NCI-H1417 (cell line): Measurements from ENCODE around the gene PCDHGB5.
A peak's percentile ranks its signal among the peaks of the same experiment; 100 is the strongest.
"Not testable (repeated sequence)": the region's sequence is repeated elsewhere in the genome, so short reads cannot be mapped to it uniquely, and the experiment has no call there.

Source experiments
- DNase-seq, 3 experiments: peaks; one replicate each; lab custom pipeline; 2025; lab: John Stamatoyannopoulos, UW

Gene PCDHGB5

DNA sequence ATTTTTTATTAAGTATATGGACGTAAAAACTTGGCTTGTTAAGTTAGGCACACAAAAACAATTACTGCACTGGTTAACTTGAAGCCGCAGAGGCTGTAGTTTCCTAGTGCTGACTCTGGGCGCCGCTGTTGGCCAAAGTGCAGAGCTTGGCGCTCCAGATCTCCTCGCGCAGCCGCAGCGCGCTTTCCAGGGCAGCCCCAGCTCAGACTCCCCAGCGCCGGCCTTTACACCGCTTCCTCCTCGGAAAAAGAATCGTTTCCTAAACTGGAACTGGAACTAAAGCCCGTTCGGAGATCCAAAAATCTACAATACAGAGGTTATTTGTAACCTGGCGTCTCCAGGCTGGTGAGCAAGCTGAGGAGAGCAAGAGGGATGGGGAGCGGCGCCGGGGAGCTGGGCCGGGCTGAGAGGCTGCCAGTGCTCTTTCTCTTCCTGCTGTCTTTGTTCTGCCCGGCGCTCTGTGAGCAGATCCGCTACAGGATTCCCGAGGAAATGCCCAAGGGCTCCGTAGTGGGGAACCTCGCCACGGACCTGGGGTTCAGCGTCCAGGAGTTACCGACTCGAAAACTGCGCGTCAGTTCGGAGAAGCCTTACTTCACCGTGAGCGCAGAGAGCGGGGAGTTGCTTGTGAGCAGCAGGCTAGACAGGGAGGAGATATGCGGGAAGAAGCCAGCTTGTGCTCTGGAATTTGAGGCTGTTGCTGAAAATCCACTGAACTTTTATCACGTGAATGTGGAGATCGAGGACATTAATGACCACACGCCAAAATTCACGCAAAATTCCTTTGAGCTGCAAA lies at the start of gene PCDHGB5:
TSS of gene PCDHGB5 (plus strand) at position 192 of the 796 bp plus-strand sequence. CDS start at position 373, 181 bp downstream.
- DNase-seq: peak in 1 of 3 experiments; percentile 50

DNA sequence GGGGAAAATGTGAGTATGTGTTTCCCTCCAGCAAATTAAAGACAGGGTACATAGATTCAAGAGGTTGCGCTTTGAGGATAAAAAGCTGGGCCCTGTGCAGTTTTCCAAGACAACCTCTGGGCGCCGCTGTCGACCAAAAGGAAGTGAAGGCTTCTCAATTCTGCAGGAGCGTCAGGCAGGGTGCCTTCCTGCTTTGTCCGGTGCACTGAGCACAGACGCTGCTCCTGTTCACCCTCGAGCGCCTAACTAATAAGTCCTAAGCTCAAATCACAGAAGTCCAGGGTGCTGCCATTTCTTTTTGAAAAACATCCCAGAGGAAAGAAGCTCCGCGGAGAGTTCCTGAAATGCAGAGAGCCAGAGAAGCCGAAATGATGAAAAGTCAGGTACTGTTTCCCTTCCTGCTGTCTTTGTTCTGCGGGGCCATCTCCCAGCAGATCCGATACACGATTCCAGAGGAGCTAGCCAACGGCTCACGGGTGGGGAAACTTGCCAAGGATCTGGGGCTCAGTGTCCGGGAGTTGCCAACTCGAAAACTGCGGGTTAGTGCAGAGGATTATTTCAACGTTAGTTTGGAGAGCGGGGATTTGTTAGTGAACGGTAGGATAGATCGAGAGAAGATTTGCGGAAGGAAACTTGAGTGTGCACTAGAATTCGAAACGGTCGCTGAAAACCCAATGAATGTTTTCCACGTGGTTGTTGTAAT lies 47.7 kb upstream of the PCDHGB5 start, which contains the start of gene PCDHGB1:
TSS of gene PCDHGB1 (plus strand) at position 183 of the 703 bp plus-strand sequence. CDS start at position 345, 162 bp downstream.
- peak; percentile 2 to 74 (median 39) for DNase-seq

DNA sequence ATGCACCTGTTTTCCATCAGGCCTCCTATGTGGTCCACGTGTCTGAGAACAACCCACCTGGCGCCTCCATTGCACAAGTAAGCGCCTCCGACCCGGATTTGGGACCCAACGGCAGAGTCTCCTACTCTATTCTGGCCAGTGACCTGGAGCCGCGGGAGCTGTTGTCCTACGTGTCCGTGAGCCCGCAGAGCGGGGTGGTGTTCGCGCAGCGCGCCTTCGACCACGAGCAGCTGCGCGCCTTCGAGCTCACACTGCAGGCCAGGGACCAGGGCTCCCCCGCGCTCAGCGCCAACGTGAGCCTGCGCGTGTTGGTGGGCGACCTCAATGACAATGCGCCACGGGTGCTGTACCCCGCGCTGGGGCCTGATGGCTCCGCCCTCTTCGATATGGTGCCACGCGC lies 46.2 kb upstream of the PCDHGB5 start:
- DNase-seq: no peak

DNA sequence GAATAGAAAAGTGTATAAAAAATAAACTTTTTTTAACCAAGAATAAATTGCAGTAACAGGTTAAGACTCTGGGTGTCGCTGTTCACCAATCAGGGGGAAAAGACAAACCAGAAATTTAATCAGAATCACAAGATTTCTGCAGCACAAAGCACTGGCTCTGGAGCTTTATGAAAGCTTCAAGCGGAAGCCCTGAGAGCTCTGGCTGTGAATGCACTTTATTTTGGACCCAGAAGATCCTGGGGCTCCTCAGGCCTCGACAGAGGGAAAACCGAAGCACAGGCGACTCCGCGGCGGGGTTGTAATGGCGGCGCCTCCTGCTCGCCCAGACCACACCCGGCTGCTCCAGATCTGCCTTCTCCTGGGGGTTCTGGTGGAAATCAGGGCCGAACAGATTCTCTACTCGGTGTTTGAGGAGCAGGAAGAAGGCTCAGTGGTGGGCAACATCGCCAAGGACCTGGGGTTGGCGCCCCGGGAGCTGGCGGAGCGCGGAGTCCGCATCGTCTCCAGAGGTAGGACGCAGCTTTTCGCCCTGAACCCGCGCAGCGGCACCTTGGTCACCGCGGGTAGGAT lies 42.8 kb upstream of the PCDHGB5 start, which contains the start of gene PCDHGA4:
TSS of gene PCDHGA4 (plus strand) at position 122 of the 570 bp plus-strand sequence. CDS start at position 209, 87 bp downstream.
- DNase-seq: no peak

DNA sequence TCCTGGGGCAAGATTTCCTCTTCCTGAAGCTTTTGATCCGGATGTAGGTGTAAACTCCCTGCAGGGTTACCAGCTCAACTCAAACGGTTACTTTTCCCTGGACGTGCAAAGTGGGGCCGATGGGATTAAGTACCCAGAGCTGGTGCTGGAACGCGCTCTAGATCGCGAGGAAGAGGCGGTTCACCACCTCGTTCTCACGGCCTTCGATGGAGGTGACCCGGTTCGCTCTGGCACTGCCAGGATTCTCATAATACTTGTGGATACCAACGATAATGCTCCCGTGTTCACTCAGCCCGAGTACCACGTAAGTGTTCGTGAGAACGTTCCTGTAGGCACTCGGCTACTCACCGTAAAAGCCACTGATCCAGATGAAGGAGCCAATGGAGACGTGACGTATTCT lies 42.1 kb upstream of the PCDHGB5 start:
- DNase-seq: no peak

DNA sequence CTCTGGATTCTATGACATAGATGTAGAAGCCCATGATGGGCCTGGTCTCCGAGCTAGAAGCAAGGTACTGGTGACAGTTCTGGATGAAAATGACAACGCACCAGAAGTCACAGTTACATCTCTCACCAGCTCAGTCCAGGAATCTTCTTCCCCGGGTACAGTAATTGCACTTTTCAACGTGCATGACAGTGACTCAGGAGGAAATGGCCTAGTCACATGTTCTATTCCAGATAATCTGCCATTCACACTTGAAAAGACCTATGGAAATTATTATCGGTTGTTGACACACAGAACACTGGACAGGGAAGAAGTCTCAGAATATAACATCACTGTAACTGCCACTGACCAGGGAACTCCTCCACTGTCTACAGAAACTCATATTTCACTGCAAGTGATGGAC lies 41.6 kb upstream of the PCDHGB5 start:
- no peak for DNase-seq

DNA sequence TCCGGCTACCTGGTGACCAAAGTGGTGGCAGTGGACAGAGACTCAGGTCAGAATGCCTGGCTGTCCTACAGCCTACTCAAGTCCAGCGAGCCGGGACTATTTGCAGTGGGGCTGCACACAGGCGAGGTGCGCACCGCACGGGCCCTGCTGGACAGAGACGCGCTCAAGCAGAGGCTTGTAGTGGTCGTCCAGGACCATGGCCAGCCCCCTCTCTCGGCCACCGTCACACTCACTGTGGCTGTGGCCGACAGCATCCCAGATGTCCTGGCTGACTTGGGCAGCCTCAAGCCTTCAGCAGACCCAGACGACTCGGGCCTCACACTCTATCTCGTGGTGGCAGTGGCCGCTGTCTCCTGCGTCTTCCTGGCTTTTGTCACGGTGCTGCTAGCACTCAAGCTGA lies 40.8 kb upstream of the PCDHGB5 start:
- DNase-seq: no peak

DNA sequence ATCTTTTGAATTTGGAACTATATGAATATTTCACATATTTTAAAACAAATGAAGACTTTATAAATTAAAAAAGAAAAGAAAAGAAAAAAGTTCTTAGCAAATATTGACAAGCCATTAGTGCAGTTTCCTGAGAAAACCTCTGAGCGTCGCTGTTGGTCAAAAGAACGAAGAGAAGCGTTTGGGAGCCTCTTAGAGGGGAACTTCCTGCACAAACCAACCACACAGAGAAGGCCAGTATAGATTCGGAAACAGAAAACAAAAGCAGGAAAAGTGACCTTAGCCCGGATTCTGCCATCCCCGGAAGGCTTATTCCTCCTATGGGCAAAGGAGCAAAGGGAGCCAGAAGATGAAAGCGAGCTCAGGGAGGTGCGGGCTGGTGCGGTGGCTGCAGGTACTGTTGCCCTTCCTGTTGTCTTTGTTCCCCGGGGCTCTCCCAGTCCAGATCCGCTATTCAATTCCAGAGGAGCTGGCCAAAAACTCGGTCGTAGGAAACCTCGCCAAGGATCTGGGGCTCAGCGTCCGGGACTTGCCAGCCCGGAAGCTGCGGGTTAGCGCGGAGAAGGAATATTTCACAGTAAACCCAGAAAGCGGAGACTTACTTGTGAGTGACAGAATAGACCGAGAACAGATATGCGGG lies 37.8 kb upstream of the PCDHGB5 start, which contains the start of gene PCDHGB2:
TSS of gene PCDHGB2 (plus strand) at position 205 of the 637 bp plus-strand sequence. CDS start at position 347, 142 bp downstream.
- peak in 1 of 3 experiments; percentile 1 for DNase-seq

DNA sequence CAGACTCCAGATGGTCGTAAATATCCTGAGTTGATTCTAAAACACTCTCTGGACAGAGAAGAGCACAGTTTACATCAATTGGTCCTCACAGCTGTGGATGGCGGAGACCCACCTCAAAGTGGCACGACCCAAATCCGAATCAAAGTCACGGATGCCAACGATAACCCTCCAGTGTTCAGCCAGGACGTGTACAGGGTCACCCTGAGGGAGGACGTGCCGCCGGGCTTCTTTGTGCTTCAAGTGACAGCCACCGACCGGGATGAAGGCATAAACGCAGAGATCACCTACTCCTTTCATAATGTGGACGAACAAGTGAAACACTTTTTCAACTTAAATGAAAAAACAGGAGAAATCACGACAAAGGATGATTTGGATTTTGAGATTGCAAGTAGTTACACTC lies 37.1 kb upstream of the PCDHGB5 start:
- no peak for DNase-seq

DNA sequence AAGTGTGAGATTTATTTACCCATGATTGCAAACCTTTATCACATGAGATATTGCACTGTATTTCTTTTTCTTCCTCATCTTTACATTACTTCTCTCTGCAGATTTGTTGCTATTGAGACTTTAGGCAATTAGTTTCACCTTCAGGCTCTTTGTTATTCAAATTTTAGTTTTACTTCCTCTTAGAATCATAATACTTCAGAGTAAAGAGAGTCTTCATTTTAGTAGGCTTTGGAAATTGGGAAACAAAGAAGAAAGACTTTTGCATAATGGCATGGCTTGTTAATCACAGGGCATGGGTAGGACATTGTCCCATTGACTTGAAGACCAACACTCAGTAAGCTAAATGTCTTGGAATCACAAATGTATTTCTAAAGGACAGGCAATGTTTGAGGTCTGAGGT lies 35.0 kb upstream of the PCDHGB5 start:
- DNase-seq: no peak

DNA sequence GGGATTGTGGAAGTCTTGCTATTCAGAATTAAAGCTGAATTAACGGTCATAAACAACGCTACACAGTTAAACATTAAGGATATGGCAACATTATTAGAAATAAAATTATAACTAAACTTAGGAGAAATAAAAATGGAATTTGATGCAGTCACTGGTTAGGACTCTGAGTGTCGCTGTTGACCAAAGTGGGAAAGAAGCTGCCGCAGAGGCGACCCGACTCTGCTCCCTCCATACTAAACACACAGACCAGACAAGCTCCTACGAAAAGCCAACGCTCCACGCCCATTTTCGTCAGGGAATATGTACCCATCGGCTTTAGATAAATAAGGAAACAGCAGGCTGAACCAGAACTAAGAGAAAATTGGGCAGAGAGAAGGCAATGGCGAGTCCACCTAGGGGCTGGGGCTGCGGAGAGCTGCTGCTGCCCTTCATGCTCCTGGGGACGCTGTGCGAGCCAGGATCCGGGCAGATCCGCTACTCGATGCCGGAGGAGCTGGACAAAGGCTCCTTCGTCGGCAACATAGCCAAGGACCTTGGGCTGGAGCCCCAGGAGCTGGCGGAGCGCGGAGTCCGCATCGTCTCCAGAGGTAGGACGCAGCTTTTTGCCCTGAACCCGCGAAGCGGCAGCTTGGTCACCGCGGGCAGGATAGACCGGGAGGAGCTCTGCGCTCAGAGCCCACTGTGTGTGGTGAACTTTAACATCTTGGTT lies 33.6 kb upstream of the PCDHGB5 start, which contains the start of gene PCDHGA5:
TSS of gene PCDHGA5 (plus strand) at position 211 of the 709 bp plus-strand sequence. CDS start at position 380, 169 bp downstream.
- DNase-seq: no peak

DNA sequence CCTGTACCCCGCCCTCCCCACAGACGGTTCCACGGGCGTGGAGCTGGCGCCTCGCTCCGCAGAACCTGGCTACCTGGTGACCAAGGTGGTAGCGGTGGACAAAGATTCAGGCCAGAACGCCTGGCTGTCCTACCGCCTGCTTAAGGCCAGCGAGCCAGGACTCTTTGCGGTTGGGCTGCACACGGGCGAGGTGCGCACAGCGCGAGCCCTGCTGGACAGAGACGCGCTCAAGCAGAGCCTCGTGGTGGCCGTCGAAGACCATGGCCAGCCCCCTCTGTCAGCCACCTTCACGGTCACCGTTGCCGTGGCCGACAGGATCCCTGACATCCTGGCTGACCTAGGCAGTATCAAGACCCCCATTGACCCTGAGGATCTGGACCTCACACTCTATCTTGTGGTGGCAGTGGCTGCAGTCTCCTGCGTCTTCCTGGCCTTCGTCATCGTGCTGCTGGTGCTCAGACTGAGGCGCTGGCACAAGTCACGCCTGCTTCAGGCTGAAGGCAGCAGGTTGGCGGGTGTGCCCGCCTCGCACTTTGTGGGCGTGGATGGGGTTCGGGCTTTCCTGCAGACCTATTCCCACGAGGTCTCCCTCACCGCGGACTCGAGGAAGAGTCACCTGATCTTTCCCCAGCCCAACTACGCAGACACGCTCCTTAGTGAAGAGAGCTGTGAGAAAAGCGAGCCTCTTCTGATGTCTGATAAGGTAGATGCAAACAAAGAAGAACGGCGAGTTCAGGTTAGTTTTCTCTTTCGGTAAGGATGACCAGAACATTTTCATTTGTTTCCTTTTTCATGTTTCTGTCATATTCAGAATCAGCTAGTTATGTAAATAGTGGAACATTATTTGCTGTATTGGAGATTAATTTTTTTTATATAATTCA lies 31.5 kb upstream of the PCDHGB5 start:
- DNase-seq: no peak

DNA sequence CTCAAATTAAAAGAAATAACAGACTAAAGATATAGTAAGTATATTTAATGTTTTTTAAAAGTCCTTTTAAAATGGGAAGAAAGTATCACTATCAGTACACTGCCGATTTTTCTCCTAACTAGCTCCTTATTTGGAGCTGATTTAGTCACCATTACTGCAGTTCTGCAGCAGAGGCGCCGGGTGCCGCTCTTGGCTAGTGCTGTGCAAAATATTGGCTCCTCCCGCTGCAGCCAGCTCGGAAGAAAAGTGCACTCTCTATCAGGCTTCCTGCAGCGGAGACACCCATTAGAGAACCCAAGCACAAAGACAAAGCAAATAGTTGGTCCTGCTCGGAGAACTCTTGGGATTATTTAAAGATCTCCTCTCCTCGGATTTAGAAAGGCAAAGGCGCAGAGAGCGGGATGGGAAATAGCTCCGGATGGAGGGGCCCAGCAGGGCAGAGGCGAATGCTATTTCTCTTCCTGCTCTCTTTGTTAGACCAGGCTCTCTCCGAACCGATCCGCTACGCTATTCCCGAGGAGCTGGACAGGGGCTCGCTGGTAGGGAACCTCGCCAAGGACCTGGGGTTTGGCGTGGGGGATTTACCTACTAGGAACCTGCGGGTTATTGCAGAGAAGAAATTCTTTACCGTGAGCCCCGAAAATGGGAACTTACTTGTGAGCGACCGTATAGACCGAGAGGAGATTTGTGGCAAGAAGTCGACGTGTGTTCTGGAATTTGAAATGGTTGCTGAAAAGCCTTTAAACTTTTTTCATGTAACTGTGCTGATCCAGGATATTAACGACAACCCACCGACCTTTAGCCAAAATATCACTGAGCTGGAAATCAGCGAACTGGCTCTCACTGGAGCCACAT lies 27.5 kb upstream of the PCDHGB5 start, which contains the start of gene PCDHGB3:
TSS of gene PCDHGB3 (plus strand) at position 249 of the 855 bp plus-strand sequence. CDS start at position 402, 153 bp downstream.
- DNase-seq: no peak

DNA sequence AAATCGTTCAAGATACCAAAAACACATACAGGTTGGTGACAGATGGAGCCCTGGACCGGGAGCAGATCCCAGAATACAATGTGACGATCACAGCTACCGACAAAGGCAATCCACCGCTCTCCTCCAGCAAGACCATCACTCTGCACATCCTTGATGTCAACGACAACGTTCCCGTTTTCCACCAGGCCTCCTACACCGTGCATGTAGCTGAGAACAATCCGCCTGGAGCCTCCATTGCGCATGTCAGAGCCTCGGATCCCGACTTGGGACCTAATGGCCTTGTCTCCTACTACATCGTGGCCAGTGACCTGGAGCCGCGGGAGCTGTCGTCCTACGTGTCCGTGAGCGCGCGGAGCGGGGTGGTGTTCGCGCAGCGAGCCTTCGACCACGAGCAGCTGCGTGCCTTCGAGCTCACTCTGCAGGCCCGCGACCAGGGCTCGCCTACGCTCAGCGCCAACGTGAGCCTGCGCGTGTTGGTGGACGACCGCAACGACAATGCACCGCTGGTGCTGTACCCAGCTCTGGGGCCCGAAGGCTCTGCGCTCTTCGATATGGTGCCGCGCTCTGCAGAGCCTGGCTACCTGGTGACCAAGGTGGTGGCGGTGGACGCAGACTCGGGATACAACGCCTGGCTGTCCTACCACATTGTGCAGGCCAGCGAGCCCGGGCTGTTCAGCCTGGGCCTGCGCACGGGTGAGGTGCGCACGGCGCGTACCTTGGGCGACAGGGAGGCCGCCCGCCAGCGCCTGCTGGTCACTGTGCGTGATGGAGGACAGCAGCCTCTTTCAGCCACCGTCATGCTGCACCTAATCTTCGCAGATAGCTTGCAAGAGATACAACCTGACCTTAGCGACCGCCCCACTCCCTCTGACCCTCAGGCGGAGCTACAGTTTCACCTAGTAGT lies 25.9 kb upstream of the PCDHGB5 start:
- no peak for DNase-seq

DNA sequence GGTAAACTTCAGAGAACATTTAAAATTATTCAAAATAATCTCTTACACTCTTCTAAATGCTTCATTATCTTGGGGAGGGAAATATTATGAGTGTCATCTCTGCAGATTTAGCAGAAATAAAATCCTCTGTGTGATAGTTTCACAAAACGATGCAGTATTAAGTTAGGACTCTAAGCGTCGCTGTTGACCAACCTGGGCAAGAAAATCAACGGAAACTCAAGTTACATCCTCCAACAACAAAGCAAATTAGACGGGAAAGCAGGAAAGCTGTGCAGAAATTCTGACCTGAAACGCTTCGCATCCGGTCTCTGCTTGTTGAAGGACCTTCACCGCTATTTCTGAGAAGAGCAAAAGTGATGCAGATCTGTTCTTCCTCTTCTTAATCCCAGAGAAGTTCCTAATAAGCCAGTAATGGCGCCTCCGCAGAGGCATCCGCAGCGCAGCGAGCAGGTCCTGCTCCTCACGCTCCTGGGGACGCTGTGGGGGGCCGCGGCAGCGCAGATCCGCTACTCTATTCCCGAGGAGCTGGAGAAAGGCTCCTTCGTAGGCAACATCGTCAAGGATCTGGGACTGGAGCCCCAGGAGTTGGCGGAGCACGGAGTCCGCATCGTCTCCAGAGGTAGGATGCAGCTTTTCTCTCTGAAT lies 24.0 kb upstream of the PCDHGB5 start, which contains the start of gene PCDHGA6:
TSS of gene PCDHGA6 (plus strand) at position 219 of the 645 bp plus-strand sequence. CDS start at position 412, 193 bp downstream.
- DNase-seq: peak in 1 of 3 experiments; percentile 0

DNA sequence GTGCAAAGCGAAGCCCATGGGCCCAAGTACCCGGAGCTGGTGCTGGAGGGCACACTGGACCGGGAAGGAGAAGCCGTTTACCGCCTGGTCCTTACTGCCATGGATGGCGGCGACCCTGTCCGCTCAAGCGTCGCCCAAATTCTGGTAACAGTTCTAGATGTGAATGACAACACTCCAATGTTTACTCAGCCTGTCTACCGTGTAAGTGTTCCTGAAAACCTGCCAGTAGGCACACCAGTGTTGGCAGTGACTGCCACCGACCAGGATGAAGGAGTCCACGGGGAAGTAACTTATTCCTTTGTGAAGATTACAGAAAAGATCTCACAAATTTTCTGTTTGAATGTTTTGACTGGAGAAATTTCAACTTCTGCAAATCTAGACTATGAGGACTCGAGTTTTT lies 23.1 kb upstream of the PCDHGB5 start:
- no peak for DNase-seq

DNA sequence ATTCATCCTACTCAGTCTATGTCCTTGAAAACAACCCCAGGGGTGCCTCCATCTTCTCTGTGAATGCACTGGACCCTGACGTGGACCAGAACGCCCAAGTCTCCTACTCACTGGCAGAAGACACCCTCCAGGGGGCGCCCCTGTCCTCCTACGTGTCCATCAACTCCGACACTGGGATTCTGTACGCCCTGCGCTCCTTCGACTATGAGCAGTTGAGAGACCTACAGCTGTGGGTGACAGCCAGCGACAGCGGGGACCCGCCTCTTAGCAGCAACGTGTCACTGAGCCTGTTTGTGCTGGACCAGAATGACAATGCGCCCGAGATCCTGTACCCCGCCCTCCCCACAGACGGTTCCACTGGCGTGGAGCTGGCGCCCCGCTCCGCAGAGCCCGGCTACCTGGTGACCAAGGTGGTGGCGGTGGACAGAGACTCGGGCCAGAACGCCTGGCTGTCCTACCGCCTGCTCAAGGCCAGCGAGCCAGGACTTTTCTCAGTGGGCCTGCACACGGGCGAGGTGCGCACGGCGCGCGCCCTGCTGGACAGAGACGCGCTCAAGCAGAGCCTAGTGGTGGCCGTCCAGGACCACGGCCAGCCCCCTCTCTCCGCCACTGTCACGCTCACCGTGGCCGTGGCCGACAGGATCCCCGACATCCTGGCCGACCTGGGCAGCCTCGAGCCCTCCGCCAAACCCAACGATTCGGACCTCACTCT lies 22.1 kb upstream of the PCDHGB5 start:
- not testable (repeated sequence) for DNase-seq
